Measurements from ENCODE around the gene ARL8B.

ARL8B gene

DNA sequence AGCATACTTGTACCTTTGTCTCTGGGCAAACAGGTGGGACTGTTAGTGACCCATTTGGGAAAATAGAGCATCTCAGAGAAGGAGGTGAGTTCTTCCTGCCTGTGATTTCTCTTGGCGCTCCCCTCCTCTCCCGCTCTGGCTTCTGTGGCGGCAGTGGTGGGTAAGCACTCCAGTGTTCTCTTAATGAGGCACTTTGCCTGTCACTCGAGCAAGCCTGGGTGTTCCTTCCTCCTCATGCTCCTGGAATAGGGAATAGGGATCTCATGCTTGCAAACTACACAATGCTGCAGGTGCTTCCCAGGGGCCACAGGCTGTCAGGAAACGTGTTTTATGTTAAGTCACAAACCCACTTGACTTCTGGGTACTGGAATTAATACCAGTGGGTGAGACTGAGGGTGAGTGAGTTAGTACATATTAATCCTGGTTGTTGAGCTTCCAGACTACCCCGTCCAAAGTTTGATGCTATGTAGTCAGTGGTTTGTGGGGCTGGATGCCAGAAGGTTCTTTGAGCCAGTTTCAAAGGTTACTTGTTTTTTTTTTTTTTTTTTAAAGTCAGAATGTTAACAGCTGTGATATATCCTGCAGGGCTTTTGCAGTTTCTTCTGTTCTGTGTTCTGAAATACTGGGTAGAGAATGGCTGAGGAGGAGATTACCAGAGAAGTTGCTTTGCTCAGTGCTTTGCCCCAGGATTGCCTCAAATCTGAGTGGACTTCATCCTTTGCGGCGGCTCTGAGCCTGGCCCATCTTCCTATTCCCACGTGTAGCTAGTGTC lies 95.9 kb downstream of the ARL8B start:
- DNase-seq, result no peak

DNA sequence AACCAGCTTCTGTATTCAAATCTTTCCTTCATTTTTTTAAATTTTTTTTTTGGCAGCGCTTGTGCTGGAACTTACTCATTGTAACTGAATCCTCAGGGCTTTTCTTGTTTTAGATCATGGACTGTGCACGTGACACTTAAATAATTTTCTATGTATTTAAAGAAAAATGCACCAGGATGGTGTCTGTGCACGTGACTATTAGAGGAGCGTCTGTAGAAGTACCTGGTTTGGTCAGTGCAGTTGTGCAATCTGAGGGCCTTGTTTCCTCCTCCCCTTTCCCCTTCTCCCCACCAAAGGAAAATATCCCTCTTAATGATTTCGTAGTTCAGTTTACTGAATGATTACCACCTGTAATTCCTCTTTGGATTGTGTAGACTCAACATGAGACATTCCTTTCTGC lies 96.7 kb downstream of the ARL8B start:
- DNase-seq, result no peak

DNA sequence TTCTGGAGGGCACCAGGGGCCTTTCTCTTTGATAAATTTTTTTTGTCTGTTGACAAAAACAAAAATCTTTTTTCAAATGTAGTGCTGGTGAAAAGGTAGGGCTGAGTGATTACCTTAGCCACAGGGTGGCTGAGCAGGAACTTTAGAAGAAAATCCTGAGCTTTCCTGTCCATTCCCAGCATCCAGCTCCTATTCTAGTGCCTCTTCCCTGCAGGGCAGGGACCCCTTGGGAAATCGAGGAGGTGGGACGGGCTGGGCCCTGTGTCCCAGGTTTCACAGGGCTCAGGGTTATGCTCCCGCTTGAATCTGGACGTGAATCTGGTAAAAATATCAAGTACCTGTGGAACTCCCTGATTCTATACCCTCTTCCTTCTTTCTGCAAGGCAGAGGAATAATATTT lies 97.1 kb downstream of the ARL8B start:
- DNase-seq, result no peak

DNA sequence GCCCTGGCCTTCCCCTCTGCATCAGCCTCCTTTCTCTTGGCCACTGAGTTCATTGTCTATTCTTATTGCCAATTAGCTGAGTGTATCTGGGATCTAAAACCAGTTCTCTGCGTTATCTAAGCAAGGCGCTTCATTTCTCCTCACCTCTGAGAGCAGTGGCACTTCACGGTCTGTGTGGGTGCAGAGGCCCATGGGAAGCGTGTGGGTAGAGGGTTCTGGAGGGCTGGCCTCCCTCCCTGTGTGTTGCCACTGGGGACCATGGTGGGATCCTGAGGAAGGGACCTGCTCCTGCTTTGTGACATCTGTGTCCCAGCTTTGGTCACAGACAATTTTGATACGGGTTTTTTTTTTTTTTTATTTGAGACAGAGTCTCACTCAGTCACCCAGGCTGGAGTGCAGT lies 98.1 kb downstream of the ARL8B start:
- DNase-seq, result no peak

DNA sequence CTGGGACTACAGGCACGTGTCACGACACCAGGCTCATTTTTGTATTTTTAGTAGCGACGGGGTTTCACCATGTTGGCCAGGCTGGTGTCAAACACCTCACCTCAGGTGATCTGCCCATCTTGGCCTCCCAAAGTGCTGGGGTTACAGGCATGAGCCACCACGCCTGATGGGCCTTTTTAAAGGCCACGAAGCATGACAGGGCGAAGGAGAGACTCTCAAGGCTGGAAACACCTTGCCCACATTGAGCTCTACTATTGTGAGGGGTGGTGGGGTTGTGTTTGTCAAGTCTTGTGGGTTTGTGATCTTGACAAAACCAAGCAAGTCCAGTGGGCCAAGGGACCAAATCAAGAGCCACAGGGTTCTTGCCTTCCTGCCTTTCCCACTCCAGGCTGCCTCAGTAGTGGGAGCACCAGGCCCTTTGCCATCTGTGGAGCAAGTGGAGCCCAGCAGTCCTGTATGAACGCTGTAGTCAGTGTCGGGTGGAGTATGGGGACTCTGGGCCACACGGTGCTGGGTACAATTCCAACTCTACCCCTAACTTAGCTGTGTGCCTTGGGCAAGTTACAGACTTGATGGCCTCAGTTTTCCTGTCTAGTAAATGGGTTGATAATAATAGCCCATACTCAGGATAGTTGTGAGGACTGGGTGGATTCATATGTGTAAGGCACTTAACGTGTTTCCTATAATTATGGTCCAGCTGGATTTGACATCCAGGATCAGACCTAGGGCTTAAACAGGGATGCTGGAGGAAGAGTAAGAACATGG lies 98.8 kb downstream of the ARL8B start:
- DNase-seq, result no peak

DNA sequence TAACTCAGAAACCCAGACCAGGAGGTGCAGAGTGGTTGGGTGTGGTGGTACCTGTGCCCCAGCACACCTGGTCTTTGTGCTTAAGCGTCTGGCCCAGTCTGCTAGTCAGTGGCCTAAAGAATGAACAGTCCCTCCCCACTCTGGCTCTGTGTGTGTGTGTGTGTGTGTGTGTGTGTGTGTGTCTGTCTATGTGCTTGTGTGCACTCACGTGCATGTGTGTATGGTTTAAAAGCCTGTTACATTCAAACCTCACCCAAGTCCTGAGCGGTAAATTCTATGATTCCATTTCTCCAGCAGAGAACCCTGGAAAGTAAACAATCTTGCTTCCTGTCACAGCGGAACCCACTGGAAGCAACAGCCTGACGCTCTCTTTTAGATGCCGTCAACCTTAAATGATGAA lies 99.6 kb downstream of the ARL8B start:
- DNase-seq, result no peak

DNA sequence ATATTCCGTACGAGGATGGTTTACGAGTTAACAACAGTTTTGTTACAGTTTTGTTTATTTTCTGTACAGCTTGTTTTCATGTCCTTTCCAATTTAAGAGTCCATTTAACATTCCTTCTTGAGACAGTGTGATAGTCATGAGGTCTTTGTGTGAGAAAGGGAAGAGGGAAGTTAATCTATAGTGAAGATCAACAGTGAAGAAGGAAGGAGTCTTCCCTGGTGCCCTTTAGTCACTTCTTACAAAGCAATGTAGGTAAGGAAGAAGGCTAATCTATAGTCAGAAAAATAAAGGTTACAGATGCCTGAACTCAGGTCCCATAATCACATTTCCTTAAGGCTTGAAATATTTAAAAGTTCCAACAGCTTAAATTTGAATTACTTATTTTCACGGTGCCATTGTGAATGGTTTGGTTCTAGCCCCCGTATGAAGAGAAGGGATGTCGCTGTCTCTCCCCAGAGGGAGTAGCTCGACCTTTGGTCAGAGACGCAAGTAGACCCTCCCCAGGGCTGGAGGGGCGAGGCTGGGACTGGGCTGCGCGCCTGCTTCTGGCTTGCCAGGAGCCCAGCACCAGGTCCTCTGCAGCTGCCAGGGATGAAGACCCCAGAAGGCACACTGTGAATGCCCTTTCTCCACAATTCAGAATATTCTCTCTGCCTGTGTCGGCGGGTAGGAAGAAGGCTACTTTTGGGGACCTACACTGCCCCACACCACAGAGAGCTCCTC lies 100.4 kb downstream of the ARL8B start:
- DNase-seq, result no peak

DNA sequence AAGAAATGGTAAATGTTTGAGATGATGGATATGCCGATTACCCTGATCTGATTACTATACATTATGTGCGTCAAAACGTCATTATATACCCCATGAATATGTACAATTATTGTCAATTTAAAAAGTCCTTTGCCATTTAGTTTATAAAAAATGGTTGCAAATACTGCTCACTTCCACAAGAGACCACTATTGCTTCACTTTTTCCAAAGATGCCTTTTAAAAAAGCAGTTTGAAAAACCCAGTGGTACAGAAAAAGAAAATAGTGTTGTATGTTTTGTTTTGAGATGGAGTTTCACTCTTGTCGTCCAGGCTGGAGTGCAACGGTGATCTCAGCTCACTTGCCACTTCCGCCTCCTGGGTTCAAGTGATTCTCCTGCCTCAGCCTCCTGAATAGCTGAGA lies 104.7 kb downstream of the ARL8B start:
- peak; percentile 38 for DNase-seq

DNA sequence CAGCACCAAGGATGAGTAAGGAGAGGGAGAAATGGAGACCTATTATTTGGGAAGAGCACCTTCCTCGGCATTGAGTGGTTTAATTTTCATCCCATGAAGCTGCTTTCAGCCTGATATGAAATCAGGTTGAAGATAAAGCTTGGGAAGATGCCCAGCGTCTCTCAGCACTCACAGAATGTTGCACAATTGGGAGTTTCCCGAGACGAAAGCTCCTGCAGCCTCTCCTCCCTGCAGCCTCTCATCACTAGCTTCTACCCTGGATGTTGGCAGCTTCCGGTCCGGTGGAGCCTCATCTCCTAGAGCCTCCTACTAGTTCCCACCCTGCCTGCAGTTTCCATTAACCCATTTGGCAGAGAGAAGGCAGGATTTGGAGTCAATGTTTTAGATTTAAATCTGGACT lies 105.7 kb downstream of the ARL8B start:
- DNase-seq, result no peak

DNA sequence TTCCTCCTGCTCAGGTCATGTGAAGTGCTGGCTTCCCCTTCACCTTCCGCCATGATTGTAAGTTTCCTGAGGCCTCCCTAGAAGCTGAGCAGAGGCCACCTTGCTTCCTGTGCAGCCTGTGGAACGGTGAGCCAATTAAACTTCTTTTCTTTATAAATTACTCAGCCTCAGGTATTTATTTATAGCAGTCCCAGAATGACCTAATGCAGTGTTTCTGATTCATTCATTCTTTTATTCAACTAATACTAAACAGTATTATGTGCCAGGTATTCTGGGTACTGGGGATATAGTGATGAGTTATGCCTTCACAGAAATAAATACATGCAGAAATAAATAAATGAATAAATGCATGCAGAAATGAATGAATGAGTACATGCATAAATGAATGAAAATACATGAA lies 107.3 kb downstream of the ARL8B start:
- no peak for DNase-seq
